B cell (primary cell): ENCODE measurements around the gene TMEM222. TPM values are rescaled to one million over a fixed set of nuclear protein-coding genes. Genes with fewer than 3 reads are reported as not detected.
A peak's percentile ranks its signal among the peaks of the same experiment; 100 is the strongest.

ENCODE experiments used
- ATAC-seq: fragments of 200-7000 bp; cut with Tn5 transposase; one replicate; pipeline ENCODE4 v1.10.0; 2021; ENCODE audit warnings: low read depth, mild to moderate bottlenecking, moderate number of reproducible peaks, moderate library complexity
- CTCF ChIA-PET: fragments of 350-600 bp; sonication (Branson Sonifier 250); formaldehyde crosslinking; loops from one replicate; lab custom pipeline; 2021; ENCODE audit warnings: antibody characterized with exemption, inconsistent platforms; lab: Charles Lee
- POLR2A ChIA-PET: fragments of 350-600 bp; sonication (Branson Sonifier 250); formaldehyde crosslinking; loops from one replicate; lab custom pipeline; 2021; ENCODE audit warnings: antibody characterized with exemption; lab: Charles Lee
- DNase-seq: peaks from one replicate; pipeline ENCODE4 v3.0.0; 2013
- H2AFZ ChIP-seq: 2 replicates; pipeline ENCODE4 v1.6.1; 2012; ENCODE audit warnings: mild to moderate bottlenecking, low read depth, low read length; ENCODE audit not compliant: insufficient read depth, poor library complexity, severe bottlenecking
- H3K27ac ChIP-seq, 2 donors: 1 replicate in 1 of 2; 2 replicates in 1 of 2; pipeline ENCODE4 v1.5.1; 2012 to 2013; ENCODE audit warnings: low read length in 2 of 2, mild to moderate bottlenecking in 2 of 2, moderate library complexity in 1 of 2
- H3K27me3 ChIP-seq, 4 experiments: fragments of 200-600 bp in 1 of 4; sonication (generic) in 1 of 4; replicated peaks in 1 of 4; 1 replicate in 2 of 4; 2 replicates in 2 of 4; pipeline versions ENCODE4 v1.6.1 to v1.7.0; 2013 to 2016; ENCODE audit warnings: low read length in 3 of 4, mild to moderate bottlenecking in 2 of 4, mixed read lengths in 1 of 4, moderate library complexity in 1 of 4; ENCODE audit not compliant: insufficient read depth in 4 of 4, control insufficient read depth in 3 of 4; ENCODE audit errors: control extremely low read depth in 1 of 4
- H3K36me3 ChIP-seq, 2 experiments: replicated peaks in 1 of 2; 1 replicate in 1 of 2; 2 replicates in 1 of 2; pipeline versions ENCODE4 v1.6.1 to v1.7.1; 2013; ENCODE audit warnings: low read length in 1 of 2; ENCODE audit not compliant: insufficient read depth in 2 of 2, control insufficient read depth in 1 of 2; ENCODE audit errors: control extremely low read depth in 1 of 2, extremely low read depth in 1 of 2
- H3K4me1 ChIP-seq, 2 donors: fragments of 200-600 bp in 1 of 2; sonication (generic) in 1 of 2; 1 replicate in 1 of 2; 2 replicates in 1 of 2; pipeline versions ENCODE4 v1.5.1 to v1.6.1; 2013 to 2017; ENCODE audit warnings: low read length in 2 of 2; ENCODE audit not compliant: control insufficient read depth in 2 of 2, insufficient read depth in 2 of 2
- H3K4me2 ChIP-seq: replicated peaks from 2 replicates; pipeline ENCODE3; 2012; ENCODE audit warnings: mild to moderate bottlenecking, low read depth, low read length; ENCODE audit not compliant: poor library complexity, severe bottlenecking
- H3K4me3 ChIP-seq, 5 experiments: fragments of 200-600 bp in 1 of 5; sonication (generic) in 1 of 5; 1 replicate in 3 of 5; 2 replicates in 2 of 5; pipeline versions ENCODE4 v1.5.1 to v1.7.0; 2011 to 2016; ENCODE audit warnings: low read length in 4 of 5, mild to moderate bottlenecking in 4 of 5, low read depth in 2 of 5, control low read depth in 1 of 5, moderate library complexity in 1 of 5; ENCODE audit not compliant: insufficient read depth in 1 of 5; ENCODE audit errors: control extremely low read depth in 1 of 5, extremely low read depth in 1 of 5
- H3K79me2 ChIP-seq: fragments of 200-600 bp; sonication (generic); one replicate; pipeline ENCODE4 v1.6.0; 2016; ENCODE audit warnings: low read length; ENCODE audit not compliant: control insufficient read depth, insufficient read depth
- H3K9ac ChIP-seq: fragments of 200-600 bp; sonication (generic); 2 replicates; pipeline ENCODE4 v1.6.1; 2017; ENCODE audit warnings: mild to moderate bottlenecking, low read length, moderate library complexity
- H3K9me3 ChIP-seq, 3 donors: one replicate each; pipeline versions ENCODE4 v1.6.1 to v1.7.1; 2013; ENCODE audit warnings: low read length in 2 of 3; ENCODE audit not compliant: control insufficient read depth in 2 of 3, insufficient read depth in 1 of 3; ENCODE audit errors: control extremely low read depth in 1 of 3
- H4K20me1 ChIP-seq: 2 replicates; pipeline ENCODE4 v1.6.0; 2012; ENCODE audit warnings: mild to moderate bottlenecking, low read length; ENCODE audit not compliant: insufficient read depth, control insufficient read depth, poor library complexity, severe bottlenecking
- H3K27ac Mint-ChIP-seq: one replicate; pipeline ENCODE4 v1.8.0; 2021; ENCODE audit warnings: mixed read lengths
- H3K27me3 Mint-ChIP-seq: one replicate; pipeline ENCODE4 v1.8.0; 2021; ENCODE audit warnings: mixed read lengths
- H3K4me1 Mint-ChIP-seq: one replicate; pipeline ENCODE4 v1.8.0; 2021; ENCODE audit warnings: mixed read lengths
- H3K4me3 Mint-ChIP-seq: one replicate; pipeline ENCODE4 v1.8.0; 2021; ENCODE audit warnings: mixed read lengths
- H3K9me3 Mint-ChIP-seq: one replicate; pipeline ENCODE4 v1.8.0; 2022; ENCODE audit warnings: mixed read lengths; ENCODE audit not compliant: insufficient read depth
- CTCF ChIP-seq: fragments of 200-600 bp; IDR thresholded peaks from one replicate; pipeline ENCODE4 v1.8.0; 2022; ENCODE audit warnings: antibody characterized with exemption, mild to moderate bottlenecking
- EZH2 ChIP-seq: IDR thresholded peaks from 2 replicates; pipeline ENCODE4 v1.6.1; 2012; ENCODE audit warnings: borderline replicate concordance, low read depth, mild to moderate bottlenecking, moderate library complexity, low read length; ENCODE audit not compliant: insufficient read depth, poor library complexity, severe bottlenecking
- WGBS: methylation state at CpG from one replicate; pipeline ENCODE4 v1.1.5; 2013; ENCODE audit warnings: missing lambda C conversion rate; ENCODE audit not compliant: insufficient coverage; 5-methylcytosine and 5-hydroxymethylcytosine counted together
- intact Hi-C: fragments of 100-400 bp; cut with micrococcal nuclease; formaldehyde crosslinking; loops from one replicate; pipeline ENCODE4 v1.10.0; 2022
- polyA plus RNA-seq: library from polyadenylated mRNA; depleted of rRNA; stranded (reverse); fragments of >200 nt; gene quantifications from 2 replicates; pipeline ENCODE4 v1.2.3, GENCODE V29; 2012
- total RNA-seq, 2 donors: library from RNA; stranded (reverse); fragments of 120-200 nt in 1 of 2; gene quantifications; 1 replicate in 1 of 2; 2 replicates in 1 of 2; pipeline versions ENCODE4 v1.2.3 to v1.2.4, GENCODE V29; 2013 to 2022

The TMEM222 gene
- total and polyA plus RNA-seq, 2 donors (not counting 1 experiment from before 2014, with no cell fraction given), result 44.2 to 80.9 TPM

- POLR2A ChIA-PET, result no interaction called here
- H3K27ac Mint-ChIP-seq, result peak within 1 kb of the TSS; percentile 26
These were observed 52.6 kb downstream of the TMEM222 start, which contains the start of gene FCN3 for GRCh38 chr1:27374362-27375086. Gene FCN3, minus strand, starts transcription at chr1:27374824. Its CDS starts 6 bp downstream, at chr1:27374818.

GRCh38 chr1:27377760-27378495 is 56.0 kb downstream of the TMEM222 start:
- Mint-ChIP-seq H3K27me3 (peaks cover 4% of the 10 kb centered on the region), H3K4me1 (peaks cover 9% of the 10 kb centered on the region), H3K27ac (no peak overlapping the region), H3K9me3 (no peaks in the 10 kb centered on the region), H3K4me3 (no peak overlapping the region)
- Histone ChIP-seq H3K79me2 (no peaks in the 10 kb centered on the region), H3K27ac (no peak overlapping the region), H4K20me1 (no peaks in the 10 kb centered on the region), H3K4me3 (no peak overlapping the region), H3K27me3 (no peaks in the 10 kb centered on the region), H3K9me3 (peaks cover 0 to 4% (median 0%) of the 10 kb centered on the region in 3 donors), H2AFZ (no peak overlapping the region), H3K4me2 (no peak overlapping the region), H3K9ac (no peak overlapping the region), H3K36me3 (no peaks in the 10 kb centered on the region), H3K4me1 (peaks cover 8 to 17% of the 10 kb centered on the region in 2 donors)
- intact Hi-C loops, result no loop called here
- POLR2A ChIA-PET, result no interaction called here
- TF ChIP-seq EZH2 (no peak), CTCF (no peak)
- DNase-seq (no peak), ATAC-seq (no peak)
- 93% methylated on average over 6 of the region's 12 CpGs for WGBS
- CTCF ChIA-PET, result interaction anchor here (1.0 to 1.7 kb wide), 5 partner anchors 10 to 82 kb away, joined by 5 to 8 read pairs (median 6); partner anchors contain the start of gene MAP3K6

More at GRCh38 chr1:27374362-27375086, 52.6 kb downstream of the TMEM222 start, which contains the start of gene FCN3:
- Histone ChIP-seq H3K4me2 (no peak within 1 kb of the TSS), H3K9ac (no peak within 1 kb of the TSS), H4K20me1 (no peaks in the 10 kb centered on the region), H3K4me3 (no peak within 1 kb of the TSS), H3K36me3 (no peaks in the 10 kb centered on the region), H3K27ac (no peak within 1 kb of the TSS), H3K9me3 (no peaks in the 10 kb centered on the region), H3K4me1 (peaks cover 14 to 36% of the 10 kb centered on the region in 2 donors), H3K79me2 (no peaks in the 10 kb centered on the region), H3K27me3 (no peaks in the 10 kb centered on the region), H2AFZ (no peak within 1 kb of the TSS)
- H3K9me3 Mint-ChIP-seq, result no peaks in the 10 kb centered on the region
- WGBS, result 76% methylated on average over 2 of the region's 4 CpGs
- no peak for TF ChIP-seq EZH2
- H3K27me3 Mint-ChIP-seq, result no peaks in the 10 kb centered on the region
- peaks cover 26% of the 10 kb centered on the region for H3K4me1 Mint-ChIP-seq
- intact Hi-C loops, result no loop called here
- ATAC-seq (no peak), DNase-seq (no peak)
- no peak within 1 kb of the TSS for H3K4me3 Mint-ChIP-seq
- CTCF ChIA-PET, result interaction anchor here (1.0 to 1.4 kb wide), 4 partner anchors 12 to 263 kb away, joined by 3 to 7 read pairs (median 4); no protein-coding TSS in a partner anchor
